Loucy (cell line): ENCODE measurements around the gene SLC39A11.

ENCODE experiments used
- H2AFZ ChIP-seq: fragments of 200-600 bp; sonication (generic); 2 replicates; pipeline ENCODE4 v1.6.0; 2016; ENCODE audit warnings: antibody characterized with exemption, mild to moderate bottlenecking, low read length, moderate library complexity
- H3F3A ChIP-seq: fragments of 200-600 bp; 2 replicates; pipeline ENCODE4 v1.6.0; 2016; ENCODE audit warnings: antibody characterized with exemption, low read depth, mild to moderate bottlenecking
- H3K27me3 ChIP-seq: fragments of 200-600 bp; sonication (generic); 2 replicates; pipeline ENCODE4 v1.6.1; 2014; ENCODE audit warnings: low read length, mild to moderate bottlenecking; ENCODE audit not compliant: insufficient read depth, poor library complexity, severe bottlenecking
- H3K36me3 ChIP-seq: fragments of 200-600 bp; sonication (generic); 2 replicates; pipeline ENCODE4 v1.6.1; 2016; ENCODE audit warnings: low read length; ENCODE audit not compliant: insufficient read depth
- H3K4me1 ChIP-seq: fragments of 200-600 bp; sonication (generic); 2 replicates; pipeline ENCODE4 v1.5.1; 2014; ENCODE audit warnings: low read length, mild to moderate bottlenecking; ENCODE audit not compliant: insufficient read depth, poor library complexity, severe bottlenecking
- H3K4me2 ChIP-seq: fragments of 200-600 bp; sonication (generic); 2 replicates; pipeline ENCODE4 v1.6.0; 2014; ENCODE audit warnings: antibody characterized with exemption, low read length, low read depth, mild to moderate bottlenecking; ENCODE audit not compliant: poor library complexity, severe bottlenecking
- H3K4me3 ChIP-seq: fragments of 200-600 bp; sonication (generic); 2 replicates; pipeline ENCODE4 v1.5.1; 2014; ENCODE audit warnings: low read length, mild to moderate bottlenecking, mixed read lengths; ENCODE audit not compliant: poor library complexity, severe bottlenecking
- H3K79me2 ChIP-seq: fragments of 200-600 bp; sonication (generic); 2 replicates; pipeline ENCODE4 v1.6.1; 2014; ENCODE audit warnings: low read length; ENCODE audit not compliant: insufficient read depth
- H3K9ac ChIP-seq: fragments of 200-600 bp; sonication (generic); 2 replicates; pipeline ENCODE4 v1.6.0; 2014; ENCODE audit warnings: mild to moderate bottlenecking, low read depth, low read length, moderate library complexity; ENCODE audit not compliant: poor library complexity, severe bottlenecking
- H3K9me2 ChIP-seq: fragments of 200-600 bp; sonication (generic); replicated peaks from 2 replicates; pipeline ENCODE4 v1.6.1; 2016; ENCODE audit warnings: low read depth, low read length, mixed read lengths
- H3K9me3 ChIP-seq: fragments of 200-600 bp; sonication (generic); 2 replicates; pipeline ENCODE4 v1.6.1; 2014; ENCODE audit warnings: mild to moderate bottlenecking, antibody characterized with exemption, low read length, low read depth; ENCODE audit not compliant: insufficient read depth
- H4K20me1 ChIP-seq: fragments of 200-600 bp; sonication (generic); 2 replicates; pipeline ENCODE4 v1.6.0; 2014; ENCODE audit warnings: antibody characterized with exemption, low read length, mild to moderate bottlenecking; ENCODE audit not compliant: insufficient read depth, poor library complexity, severe bottlenecking
- CTCF ChIP-seq: fragments of 200-600 bp; sonication (generic); conservative IDR thresholded peaks from 2 replicates; pipeline ENCODE4 v1.5.1; 2014; ENCODE audit warnings: mild to moderate bottlenecking, antibody characterized with exemption, low read length
- EZH2phosphoT487 ChIP-seq: fragments of 200-600 bp; IDR thresholded peaks from 2 replicates; pipeline ENCODE4 v1.6.1; 2018; ENCODE audit warnings: antibody characterized with exemption, mild to moderate bottlenecking, moderate library complexity, borderline replicate concordance

Gene SLC39A11

GRCh38 chr17:72882426-72882825, 210.1 kb downstream of the SLC39A11 start:
- Histone ChIP-seq H3K9me3 (peaks cover 19% of the 10 kb centered on the region; the same call in 1 of the 2 replicates), H3K4me3 (no peak overlapping the region), H3K79me2 (no peaks in the 10 kb centered on the region), H3K9ac (no peak overlapping the region), H3K36me3 (peaks cover 3% of the 10 kb centered on the region; the same call in 1 of the 2 replicates), H3K27me3 (no peaks in the 10 kb centered on the region), H3F3A (no peaks in the 10 kb centered on the region), H3K4me1 (no peaks in the 10 kb centered on the region), H3K9me2 (no peaks in the 10 kb centered on the region), H2AFZ (no peak overlapping the region), H4K20me1 (no peaks in the 10 kb centered on the region), H3K4me2 (no peak overlapping the region)
- no peak for TF ChIP-seq EZH2phosphoT487
- TF ChIP-seq CTCF: no peak

GRCh38 chr17:72879877-72880276, 212.6 kb downstream of the SLC39A11 start:
- Histone ChIP-seq H3K79me2 (no peaks in the 10 kb centered on the region), H4K20me1 (no peaks in the 10 kb centered on the region), H3K36me3 (peaks cover 3% of the 10 kb centered on the region; the same call in 1 of the 2 replicates), H3K9ac (no peak overlapping the region), H3F3A (no peaks in the 10 kb centered on the region), H3K4me3 (no peak overlapping the region), H3K4me1 (no peaks in the 10 kb centered on the region), H3K27me3 (no peaks in the 10 kb centered on the region), H3K4me2 (no peak overlapping the region), H3K9me2 (no peaks in the 10 kb centered on the region), H2AFZ (no peak overlapping the region), H3K9me3 (peaks cover 28% of the 10 kb centered on the region; the same call in 1 of the 2 replicates)
- TF ChIP-seq EZH2phosphoT487 (no peak), CTCF (no peak)

GRCh38 chr17:72878975-72879660, 213.4 kb downstream of the SLC39A11 start:
- Histone ChIP-seq H3K9me3 (peaks cover 28% of the 10 kb centered on the region; the same call in 1 of the 2 replicates), H2AFZ (no peak overlapping the region), H3K27me3 (no peaks in the 10 kb centered on the region), H3K4me1 (no peaks in the 10 kb centered on the region), H3K9ac (no peak overlapping the region), H3K36me3 (peaks cover 3% of the 10 kb centered on the region; the same call in 1 of the 2 replicates), H3K79me2 (no peaks in the 10 kb centered on the region), H3F3A (no peaks in the 10 kb centered on the region), H3K9me2 (no peaks in the 10 kb centered on the region), H4K20me1 (no peaks in the 10 kb centered on the region), H3K4me3 (no peak overlapping the region), H3K4me2 (no peak overlapping the region)
- TF ChIP-seq EZH2phosphoT487 (no peak), CTCF (no peak)
